ENCODE results near the gene SLC45A3.

DNA sequence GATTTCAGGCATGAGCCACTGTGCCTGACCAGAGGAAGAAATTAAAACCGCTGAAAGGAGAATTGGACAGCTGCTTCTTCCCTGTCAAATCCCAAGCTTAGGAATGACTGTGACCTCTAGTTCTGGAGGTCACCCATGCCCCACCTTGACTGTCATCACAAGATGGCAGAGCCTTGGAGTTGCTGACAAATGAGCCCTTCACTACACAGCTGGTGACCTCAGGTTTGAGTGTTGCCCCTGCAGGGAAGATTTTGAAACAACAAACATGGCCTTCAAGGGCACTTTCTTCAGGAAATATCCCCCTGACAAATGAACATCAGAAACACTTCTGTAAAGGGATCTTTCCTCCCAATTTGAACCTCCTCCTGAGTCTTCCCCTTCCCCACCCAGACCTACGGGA, 6.9 kb upstream of the SLC45A3 start:
- TF ChIP-seq, protein P1, sequence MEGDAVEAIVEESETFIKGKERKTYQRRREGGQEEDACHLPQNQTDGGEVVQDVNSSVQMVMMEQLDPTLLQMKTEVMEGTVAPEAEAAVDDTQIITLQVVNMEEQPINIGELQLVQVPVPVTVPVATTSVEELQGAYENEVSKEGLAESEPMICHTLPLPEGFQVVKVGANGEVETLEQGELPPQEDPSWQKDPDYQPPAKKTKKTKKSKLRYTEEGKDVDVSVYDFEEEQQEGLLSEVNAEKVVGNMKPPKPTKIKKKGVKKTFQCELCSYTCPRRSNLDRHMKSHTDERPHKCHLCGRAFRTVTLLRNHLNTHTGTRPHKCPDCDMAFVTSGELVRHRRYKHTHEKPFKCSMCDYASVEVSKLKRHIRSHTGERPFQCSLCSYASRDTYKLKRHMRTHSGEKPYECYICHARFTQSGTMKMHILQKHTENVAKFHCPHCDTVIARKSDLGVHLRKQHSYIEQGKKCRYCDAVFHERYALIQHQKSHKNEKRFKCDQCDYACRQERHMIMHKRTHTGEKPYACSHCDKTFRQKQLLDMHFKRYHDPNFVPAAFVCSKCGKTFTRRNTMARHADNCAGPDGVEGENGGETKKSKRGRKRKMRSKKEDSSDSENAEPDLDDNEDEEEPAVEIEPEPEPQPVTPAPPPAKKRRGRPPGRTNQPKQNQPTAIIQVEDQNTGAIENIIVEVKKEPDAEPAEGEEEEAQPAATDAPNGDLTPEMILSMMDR (IDR thresholded peaks at IDR 0.05; ENCODE audit: control extremely low read depth in 1 of 3, insufficient read depth in 1 of 3, low read depth in 1 of 3, low read length in 3 of 3), result no peak
- TF ChIP-seq JUND (IDR thresholded peaks at IDR 0.05; ENCODE audit: low read length) (no peak), EP300 (IDR thresholded peaks at IDR 0.05; ENCODE audit: borderline replicate concordance in 1 of 2, low read depth in 2 of 2, low read length in 2 of 2) (no peak), SIX5 (IDR thresholded peaks at IDR 0.05; ENCODE audit: low read depth, low read length) (no peak), CREB1 (IDR thresholded peaks at IDR 0.05) (no peak), SIN3A (conservative IDR thresholded peaks at IDR 0.05 in 1 of 2, IDR thresholded peaks at IDR 0.05 in 1 of 2; ENCODE audit: low read depth in 1 of 2, low read length in 2 of 2) (no peak), POLR2A (IDR thresholded peaks at IDR 0.05; ENCODE audit: control extremely low read depth in 1 of 2, low read depth in 2 of 2, low read length in 2 of 2) (no peak), EZH2 (IDR thresholded peaks at IDR 0.05; ENCODE audit: low read depth, low read length, severe bottlenecking) (no peak), ZNF274 (IDR thresholded peaks at IDR 0.05; ENCODE audit: borderline replicate concordance, extremely low read depth, low read length) (no peak), SP1 (IDR thresholded peaks at IDR 0.05; ENCODE audit: low read depth, low read length) (no peak)

Data from H1 (cell line).